Neuronal stem cell (in vitro differentiated cells): Measurements from ENCODE around the gene CYP27C1.

Experiments
- DNase-seq: peaks from one replicate; pipeline ENCODE4 v3.0.0-alpha.2; 2013; ENCODE audit warnings: low spot score
- H2AFZ ChIP-seq: one replicate; pipeline ENCODE4 v1.6.1; 2013; ENCODE audit warnings: mild to moderate bottlenecking, low read length, inconsistent platforms
- H2AK5ac ChIP-seq: 2 replicates; pipeline ENCODE4 v1.6.1; 2013; ENCODE audit warnings: low read depth, mild to moderate bottlenecking, inconsistent platforms, low read length, moderate library complexity, mixed read lengths
- H2BK120ac ChIP-seq: 2 replicates; pipeline ENCODE4 v1.6.1; 2013; ENCODE audit warnings: low read depth, mild to moderate bottlenecking, inconsistent platforms, low read length, moderate library complexity, mixed read lengths
- H2BK12ac ChIP-seq: one replicate; pipeline ENCODE4 v1.6.1; 2013; ENCODE audit warnings: low read length, inconsistent platforms
- H2BK15ac ChIP-seq: 2 replicates; pipeline ENCODE4 v1.6.1; 2013; ENCODE audit warnings: mild to moderate bottlenecking, low read length, inconsistent platforms, mixed read lengths
- H2BK5ac ChIP-seq: one replicate; pipeline ENCODE4 v1.6.1; 2013; ENCODE audit warnings: inconsistent platforms, mild to moderate bottlenecking, low read length, moderate library complexity
- H3K14ac ChIP-seq: one replicate; pipeline ENCODE4 v1.6.1; 2013; ENCODE audit warnings: low read length, inconsistent platforms
- H3K18ac ChIP-seq: 2 replicates; pipeline ENCODE4 v1.6.1; 2013; ENCODE audit warnings: low read length, inconsistent platforms
- H3K23ac ChIP-seq: 2 replicates; pipeline ENCODE4 v1.6.1; 2013; ENCODE audit warnings: low read depth, mild to moderate bottlenecking, mixed read lengths, low read length, inconsistent platforms; ENCODE audit not compliant: poor library complexity
- H3K27ac ChIP-seq: replicated peaks from 3 replicates; pipeline ENCODE4 v1.5.1; 2013; ENCODE audit warnings: low read length, inconsistent platforms
- H3K27me3 ChIP-seq, 3 experiments: 2 replicates each; pipeline ENCODE4 v1.6.1; 2013; ENCODE audit warnings: low read length in 3 of 3, mild to moderate bottlenecking in 2 of 3, inconsistent platforms in 1 of 3, low read depth in 1 of 3, mixed read lengths in 1 of 3, moderate library complexity in 1 of 3; ENCODE audit not compliant: control insufficient read depth in 3 of 3, insufficient read depth in 3 of 3
- H3K36me3 ChIP-seq, 2 donors: replicated peaks in 1 of 2; 2 replicates each; pipeline ENCODE4 v1.6.1; 2013; ENCODE audit warnings: low read length in 2 of 2; ENCODE audit not compliant: control insufficient read depth in 2 of 2, insufficient read depth in 2 of 2
- H3K4ac ChIP-seq: 2 replicates; pipeline ENCODE4 v1.6.1; 2013; ENCODE audit warnings: inconsistent platforms, mild to moderate bottlenecking, low read length, moderate library complexity
- H3K4me1 ChIP-seq, 2 donors: 1 replicate in 1 of 2; 2 replicates in 1 of 2; pipeline ENCODE4 v1.6.1; 2013; ENCODE audit warnings: low read length in 2 of 2, low read depth in 1 of 2; ENCODE audit not compliant: control insufficient read depth in 2 of 2, insufficient read depth in 1 of 2
- H3K4me2 ChIP-seq: one replicate; pipeline ENCODE4 v1.6.1; 2013; ENCODE audit warnings: mild to moderate bottlenecking, low read length, inconsistent platforms; ENCODE audit not compliant: insufficient read depth, poor library complexity, severe bottlenecking
- H3K4me3 ChIP-seq, 2 donors: 2 replicates each; pipeline ENCODE4 v1.5.1; 2013; ENCODE audit warnings: low read length in 2 of 2, mild to moderate bottlenecking in 2 of 2, inconsistent platforms in 1 of 2, moderate library complexity in 1 of 2
- H3K79me1 ChIP-seq: one replicate; pipeline ENCODE4 v1.6.1; 2013; ENCODE audit warnings: low read depth, mild to moderate bottlenecking, inconsistent platforms, low read length, moderate library complexity
- H3K9ac ChIP-seq: one replicate; pipeline ENCODE4 v1.6.1; 2013; ENCODE audit warnings: mild to moderate bottlenecking, low read depth, low read length, inconsistent platforms; ENCODE audit not compliant: poor library complexity
- H3K9me3 ChIP-seq, 2 donors: replicated peaks in 1 of 2; 2 replicates each; pipeline versions ENCODE3 to v1.6.1; 2013; ENCODE audit warnings: low read length in 2 of 2, mild to moderate bottlenecking in 2 of 2, inconsistent platforms in 1 of 2, low read depth in 1 of 2, mixed read lengths in 1 of 2, moderate library complexity in 1 of 2; ENCODE audit not compliant: control insufficient read depth in 2 of 2, insufficient read depth in 1 of 2
- H4K8ac ChIP-seq: one replicate; pipeline ENCODE4 v1.6.1; 2013; ENCODE audit warnings: low read depth, mild to moderate bottlenecking, inconsistent platforms, low read length, moderate library complexity
- H4K91ac ChIP-seq: one replicate; pipeline ENCODE4 v1.6.1; 2013; ENCODE audit warnings: low read length, low read depth, mild to moderate bottlenecking, inconsistent platforms; ENCODE audit not compliant: poor library complexity
- WGBS, 2 donors: extraction: QIAGEN DNeasy Blood & Tissue Kit; methylation state at CpG; one replicate each; pipeline ENCODE4 v1.1.7; 2013; ENCODE audit warnings: missing lambda C conversion rate in 2 of 2, mixed read lengths in 1 of 2; ENCODE audit not compliant: insufficient read length in 2 of 2, insufficient replicate concordance in 1 of 2; ENCODE audit errors: extremely low coverage in 2 of 2; 5-methylcytosine and 5-hydroxymethylcytosine counted together

Gene CYP27C1

DNA sequence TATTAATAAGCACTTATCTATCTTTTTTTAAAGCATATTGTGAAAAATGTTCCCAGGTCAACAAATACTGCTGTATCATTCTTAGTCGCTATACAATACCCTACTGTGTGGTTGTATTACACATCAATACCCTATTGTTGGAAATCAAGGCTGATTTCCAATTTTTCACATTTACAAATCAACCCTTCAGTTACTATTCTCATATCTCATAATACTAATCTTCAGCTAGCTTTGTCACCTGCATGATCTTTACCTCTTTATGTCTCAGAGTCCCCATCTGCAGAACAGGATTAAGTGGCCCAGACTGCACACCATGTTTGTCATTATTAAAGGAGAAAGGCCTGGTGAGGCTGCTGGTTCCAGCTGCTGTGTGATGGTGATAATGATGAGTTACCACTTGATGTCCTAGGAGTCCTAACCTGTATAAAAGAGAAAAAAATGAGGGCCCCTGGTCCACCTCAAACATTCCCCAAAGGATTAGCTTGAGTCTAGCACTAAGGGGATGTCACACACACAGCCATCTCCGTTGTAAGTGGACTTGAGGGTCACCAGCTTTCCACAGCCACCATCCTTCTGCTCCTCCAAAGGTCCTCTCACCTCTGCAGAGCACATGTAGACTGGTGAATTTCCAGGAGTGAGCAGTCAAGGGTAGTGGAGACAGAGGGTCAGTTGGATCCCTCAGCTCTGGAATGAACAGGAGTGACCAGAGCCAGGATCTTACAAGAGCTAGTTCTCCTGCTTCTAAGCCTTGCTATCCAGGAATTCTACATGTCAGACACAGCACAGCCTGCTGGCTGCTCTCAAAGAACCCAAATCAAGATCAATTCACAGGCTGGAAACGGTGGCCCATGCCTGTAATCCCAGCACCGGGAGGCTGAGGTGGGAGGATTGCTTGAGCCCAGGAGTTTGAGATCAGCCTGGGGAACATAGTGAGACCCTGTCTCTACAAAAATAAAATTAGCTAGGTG is 77.2 kb downstream of the CYP27C1 start:
- no peak overlapping the region for H4K91ac ChIP-seq
- H3K27ac ChIP-seq, result no peak overlapping the region
- no peak overlapping the region for H3K4me3 ChIP-seq
- no peak overlapping the region for H3K23ac ChIP-seq
- H3K4me1 ChIP-seq, result peaks cover 1 to 3% of the 10 kb centered on the region in 2 donors
- no peaks in the 10 kb centered on the region for H3K36me3 ChIP-seq
- no peak overlapping the region for H3K14ac ChIP-seq
- no peak overlapping the region for H2BK12ac ChIP-seq
- H3K27me3 ChIP-seq, result peaks cover 0 to 18% (median 1%) of the 10 kb centered on the region in 3 experiments
- no peak overlapping the region for H3K9ac ChIP-seq
- no peak overlapping the region for H2AK5ac ChIP-seq
- no peak for DNase-seq
- H3K79me1 ChIP-seq, result no peaks in the 10 kb centered on the region
- H4K8ac ChIP-seq, result no peak overlapping the region
- H3K4ac ChIP-seq, result no peak overlapping the region
- H3K4me2 ChIP-seq, result no peak overlapping the region
- no peak overlapping the region for H2BK120ac ChIP-seq
- H3K9me3 ChIP-seq, result peaks cover 2 to 5% of the 10 kb centered on the region in 2 donors
- WGBS, 2 donors, result no CpG with 5 or more reads among the region's 4 CpGs
- H2AFZ ChIP-seq, result no peak overlapping the region
- H2BK15ac ChIP-seq, result no peak overlapping the region
- H2BK5ac ChIP-seq, result no peak overlapping the region
- H3K18ac ChIP-seq, result no peak overlapping the region

DNA sequence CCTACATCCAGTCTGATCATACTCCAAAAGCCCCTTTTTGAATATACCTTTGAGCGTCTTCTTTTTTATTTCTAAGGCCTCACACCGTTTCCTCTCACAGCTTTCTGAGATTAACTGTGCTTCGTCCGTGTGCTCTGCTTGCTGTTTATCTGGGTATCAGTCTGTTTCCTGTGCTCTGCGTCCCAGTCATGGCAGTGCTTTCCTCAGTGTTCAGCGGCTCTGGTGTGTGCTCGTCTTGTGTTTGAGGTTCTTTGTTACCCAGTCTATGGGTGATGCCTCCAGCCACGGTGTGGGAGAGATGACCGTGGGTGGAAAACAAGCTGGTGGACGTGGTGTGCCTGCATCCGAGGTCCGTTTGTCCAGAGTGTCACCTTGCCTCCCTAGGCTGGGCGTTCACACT is 79.6 kb downstream of the CYP27C1 start:
- Histone ChIP-seq H3K27me3 (peaks cover 0 to 19% (median 1%) of the 10 kb centered on the region in 3 experiments), H3K18ac (peak overlapping the region; percentile 5), H2BK15ac (no peak overlapping the region), H4K91ac (no peak overlapping the region), H3K4me2 (no peak overlapping the region), H2BK12ac (no peak overlapping the region), H3K79me1 (no peaks in the 10 kb centered on the region), H3K4me3 (no peak overlapping the region), H3K9me3 (peaks cover 0 to 2% of the 10 kb centered on the region in 2 donors), H3K36me3 (no peaks in the 10 kb centered on the region), H3K14ac (peak overlapping the region; percentile 25), H3K27ac (no peak overlapping the region), H4K8ac (no peak overlapping the region), H2BK5ac (no peak overlapping the region), H3K23ac (peak overlapping the region; percentile 22), H2AK5ac (peak overlapping the region; percentile 48), H3K4me1 (peaks cover 1 to 3% of the 10 kb centered on the region in 2 donors), H3K9ac (no peak overlapping the region), H3K4ac (no peak overlapping the region), H2AFZ (no peak overlapping the region), H2BK120ac (no peak overlapping the region)
- no peak for DNase-seq
- no CpG with 5 or more reads among the region's 13 CpGs for WGBS, 2 donors

DNA sequence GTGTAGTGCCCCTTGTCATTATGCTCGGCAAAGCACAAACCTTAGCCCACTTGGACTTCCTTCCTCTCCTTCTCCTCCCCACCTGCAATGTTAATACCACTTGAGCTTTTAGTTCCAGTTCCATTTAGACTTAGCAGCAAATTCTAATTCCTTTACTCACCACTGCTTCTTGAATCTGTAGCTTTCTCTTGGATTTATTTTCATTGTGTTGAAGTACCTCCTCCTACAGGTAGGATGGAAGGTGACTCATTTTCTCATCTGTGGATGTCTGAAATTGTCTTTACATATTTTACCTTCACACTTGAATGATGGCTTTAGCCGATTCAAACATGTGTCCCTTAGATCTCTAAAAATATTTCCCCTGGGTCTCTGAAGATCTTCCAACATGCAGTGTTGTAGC is 80.3 kb downstream of the CYP27C1 start:
- Histone ChIP-seq H3K23ac (no peak overlapping the region), H4K91ac (no peak overlapping the region)
- WGBS, 2 donors, result no CpG with 5 or more reads among the region's 2 CpGs

DNA sequence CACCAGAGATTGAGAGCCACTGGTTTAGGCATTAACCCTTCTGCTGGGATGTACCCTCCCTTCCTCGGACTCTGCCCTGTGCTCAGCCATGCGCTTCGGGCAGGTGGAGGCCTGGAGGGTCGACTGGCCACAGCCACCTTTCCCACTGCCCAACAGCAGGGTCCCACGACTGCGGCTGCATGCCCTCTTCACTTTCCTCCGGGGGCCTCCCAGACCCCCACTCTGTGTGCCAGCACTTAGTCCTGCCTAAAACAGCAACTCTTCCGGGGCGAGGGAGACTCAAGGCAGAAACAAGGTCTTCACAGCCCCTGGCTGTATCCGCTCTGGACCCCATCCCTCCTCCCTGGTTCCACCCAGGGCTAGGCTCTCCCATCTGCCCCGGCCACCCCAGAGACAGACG is 81.8 kb downstream of the CYP27C1 start:
- peak overlapping the region; percentile 14 for H3K18ac ChIP-seq
- H3K14ac ChIP-seq, result no peak overlapping the region
- no peak overlapping the region for H2BK120ac ChIP-seq
- no peak overlapping the region for H3K9ac ChIP-seq
- no peak for DNase-seq
- no peak overlapping the region for H3K4ac ChIP-seq
- peak overlapping the region; percentile 17 for H2AK5ac ChIP-seq
- no peak overlapping the region for H2AFZ ChIP-seq
- H3K4me1 ChIP-seq, result peaks cover 0 to 1% of the 10 kb centered on the region in 2 donors
- WGBS, 2 donors, result no CpG with 5 or more reads among the region's 12 CpGs
- H4K8ac ChIP-seq, result no peak overlapping the region
- H3K4me3 ChIP-seq, result no peak overlapping the region
- H4K91ac ChIP-seq, result no peak overlapping the region
- no peak overlapping the region for H3K23ac ChIP-seq
- H3K79me1 ChIP-seq, result no peaks in the 10 kb centered on the region
- no peak overlapping the region for H2BK12ac ChIP-seq
- no peaks in the 10 kb centered on the region for H3K36me3 ChIP-seq
- H2BK15ac ChIP-seq, result no peak overlapping the region
- H3K27ac ChIP-seq, result no peak overlapping the region
- H3K27me3 ChIP-seq, result peaks cover 0 to 23% (median 1%) of the 10 kb centered on the region in 3 experiments
- no peak overlapping the region for H2BK5ac ChIP-seq
- H3K4me2 ChIP-seq, result no peak overlapping the region
- H3K9me3 ChIP-seq, result peaks cover 0 to 2% of the 10 kb centered on the region in 2 donors

More for the DNA sequence above, 80.3 kb downstream of the CYP27C1 start:
- Histone ChIP-seq H3K36me3 (no peaks in the 10 kb centered on the region), H2AK5ac (no peak overlapping the region), H3K4me3 (no peak overlapping the region), H3K9ac (no peak overlapping the region), H2AFZ (no peak overlapping the region), H3K4me1 (peaks cover 0 to 1% of the 10 kb centered on the region in 2 donors), H3K14ac (no peak overlapping the region), H3K27ac (no peak overlapping the region), H3K18ac (no peak overlapping the region), H3K4ac (no peak overlapping the region), H2BK120ac (no peak overlapping the region), H3K27me3 (peaks cover 0 to 19% (median 1%) of the 10 kb centered on the region in 3 experiments), H4K8ac (no peak overlapping the region), H3K9me3 (peaks cover 0 to 2% of the 10 kb centered on the region in 2 donors), H3K79me1 (no peaks in the 10 kb centered on the region), H3K4me2 (no peak overlapping the region), H2BK5ac (no peak overlapping the region), H2BK15ac (no peak overlapping the region), H2BK12ac (no peak overlapping the region)
- DNase-seq, result no peak
